Gastrocnemius medialis (tissue), 4 donors: ENCODE data around the gene RAB6B.

Experiments
- CTCF ChIP-seq, 5 experiments: fragments of 450-650 bp in 3 of 5; fragments of 200-600 bp in 2 of 5; sonication (generic) in 2 of 5; IDR thresholded peaks in 4 of 5; conservative IDR thresholded peaks in 1 of 5; 1 replicate in 4 of 5; 2 replicates in 1 of 5; pipeline ENCODE4 v1.5.1; 2016 to 2019; ENCODE audit warnings: antibody characterized with exemption in 5 of 5, mild to moderate bottlenecking in 3 of 5, moderate library complexity in 3 of 5
- POLR2A ChIP-seq, 2 donors: fragments of 450-650 bp; IDR thresholded peaks; one replicate each; pipeline ENCODE4 v1.6.1; 2017; ENCODE audit warnings: antibody characterized with exemption in 2 of 2, mild to moderate bottlenecking in 2 of 2, moderate library complexity in 2 of 2

GRCh38 chr3:133894353-133895207, 1.1 kb downstream of the RAB6B start:
- TF ChIP-seq CTCF (IDR thresholded peaks at IDR 0.05 in 4 of 5, conservative IDR thresholded peaks at IDR 0.05 in 1 of 5), result no peak
- TF ChIP-seq POLR2A (IDR thresholded peaks at IDR 0.05), result no peak
